Ishikawa (cell line): Measurements from ENCODE around the gene ZBTB44.

Source experiments
- CEBPB ChIP-seq: IDR thresholded peaks from 2 replicates; pipeline ENCODE4 v1.6.1; 2012
- CREB1 ChIP-seq: IDR thresholded peaks from 2 replicates; pipeline ENCODE4 v1.6.1; 2012; ENCODE audit warnings: low read depth
- EGR1 ChIP-seq: IDR thresholded peaks from 2 replicates; pipeline ENCODE4 v1.6.1; 2012
- EP300 ChIP-seq: IDR thresholded peaks from 2 replicates; pipeline ENCODE4 v1.6.1; 2012; ENCODE audit warnings: borderline replicate concordance
- FOXM1 ChIP-seq: IDR thresholded peaks from 2 replicates; pipeline ENCODE4 v1.6.1; 2012; ENCODE audit warnings: low read depth, borderline replicate concordance
- NFIC ChIP-seq: IDR thresholded peaks from 2 replicates; pipeline ENCODE4 v1.6.1; 2012
- RAD21 ChIP-seq: IDR thresholded peaks from 2 replicates; pipeline ENCODE4 v1.6.1; 2012; ENCODE audit warnings: low read depth
- TAF1 ChIP-seq: IDR thresholded peaks from 2 replicates; pipeline ENCODE4 v1.6.1; 2012; ENCODE audit warnings: low read depth, mild to moderate bottlenecking
- TCF12 ChIP-seq: IDR thresholded peaks from 2 replicates; pipeline ENCODE4 v1.6.1; 2012; ENCODE audit warnings: low read depth
- TEAD4 ChIP-seq: IDR thresholded peaks from 2 replicates; pipeline ENCODE4 v1.6.1; 2012
- YY1 ChIP-seq: IDR thresholded peaks from 2 replicates; pipeline ENCODE4 v1.6.1; 2012; ENCODE audit warnings: low read depth
- ZBTB7A ChIP-seq: IDR thresholded peaks from 2 replicates; pipeline ENCODE4 v1.6.1; 2012; ENCODE audit warnings: low read depth
- TF ChIP-seq, protein P1 (sequence below): IDR thresholded peaks from 2 replicates; pipeline ENCODE4 v1.6.1; 2012; ENCODE audit warnings: low read depth, mild to moderate bottlenecking
- TF ChIP-seq, protein P2 (sequence below): IDR thresholded peaks from 2 replicates; pipeline ENCODE4 v1.6.1; 2012
- TF ChIP-seq, protein P3 (sequence below): IDR thresholded peaks from 2 replicates; pipeline ENCODE4 v1.6.1; 2012

Gene ZBTB44

DNA sequence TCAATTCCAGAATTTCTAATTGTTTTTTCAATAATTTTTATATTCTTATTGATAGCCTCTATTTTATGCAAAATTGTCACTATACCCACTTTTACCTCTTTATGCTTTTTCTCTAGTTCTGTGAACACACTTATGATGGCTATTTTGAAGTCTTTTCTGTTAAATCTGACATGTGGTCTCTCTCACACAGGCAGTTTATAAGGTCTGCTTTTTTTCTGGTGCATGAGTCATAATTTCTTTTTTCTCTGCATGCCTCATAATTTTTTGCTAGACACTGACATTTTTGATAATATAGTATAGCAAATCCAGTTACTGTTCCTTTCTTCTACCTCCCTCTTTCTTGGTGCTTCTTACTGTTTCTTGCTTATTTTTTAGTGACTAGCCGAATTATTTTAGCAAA, 36.0 kb downstream of the ZBTB44 start:
- TF ChIP-seq TAF1 (no peak), ZBTB7A (no peak), RAD21 (no peak), EGR1 (no peak), CREB1 (no peak), FOXM1 (no peak), TCF12 (no peak), TEAD4 (no peak)
- TF ChIP-seq, protein P1, sequence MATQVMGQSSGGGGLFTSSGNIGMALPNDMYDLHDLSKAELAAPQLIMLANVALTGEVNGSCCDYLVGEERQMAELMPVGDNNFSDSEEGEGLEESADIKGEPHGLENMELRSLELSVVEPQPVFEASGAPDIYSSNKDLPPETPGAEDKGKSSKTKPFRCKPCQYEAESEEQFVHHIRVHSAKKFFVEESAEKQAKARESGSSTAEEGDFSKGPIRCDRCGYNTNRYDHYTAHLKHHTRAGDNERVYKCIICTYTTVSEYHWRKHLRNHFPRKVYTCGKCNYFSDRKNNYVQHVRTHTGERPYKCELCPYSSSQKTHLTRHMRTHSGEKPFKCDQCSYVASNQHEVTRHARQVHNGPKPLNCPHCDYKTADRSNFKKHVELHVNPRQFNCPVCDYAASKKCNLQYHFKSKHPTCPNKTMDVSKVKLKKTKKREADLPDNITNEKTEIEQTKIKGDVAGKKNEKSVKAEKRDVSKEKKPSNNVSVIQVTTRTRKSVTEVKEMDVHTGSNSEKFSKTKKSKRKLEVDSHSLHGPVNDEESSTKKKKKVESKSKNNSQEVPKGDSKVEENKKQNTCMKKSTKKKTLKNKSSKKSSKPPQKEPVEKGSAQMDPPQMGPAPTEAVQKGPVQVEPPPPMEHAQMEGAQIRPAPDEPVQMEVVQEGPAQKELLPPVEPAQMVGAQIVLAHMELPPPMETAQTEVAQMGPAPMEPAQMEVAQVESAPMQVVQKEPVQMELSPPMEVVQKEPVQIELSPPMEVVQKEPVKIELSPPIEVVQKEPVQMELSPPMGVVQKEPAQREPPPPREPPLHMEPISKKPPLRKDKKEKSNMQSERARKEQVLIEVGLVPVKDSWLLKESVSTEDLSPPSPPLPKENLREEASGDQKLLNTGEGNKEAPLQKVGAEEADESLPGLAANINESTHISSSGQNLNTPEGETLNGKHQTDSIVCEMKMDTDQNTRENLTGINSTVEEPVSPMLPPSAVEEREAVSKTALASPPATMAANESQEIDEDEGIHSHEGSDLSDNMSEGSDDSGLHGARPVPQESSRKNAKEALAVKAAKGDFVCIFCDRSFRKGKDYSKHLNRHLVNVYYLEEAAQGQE = no peak
- TF ChIP-seq, protein P2, sequence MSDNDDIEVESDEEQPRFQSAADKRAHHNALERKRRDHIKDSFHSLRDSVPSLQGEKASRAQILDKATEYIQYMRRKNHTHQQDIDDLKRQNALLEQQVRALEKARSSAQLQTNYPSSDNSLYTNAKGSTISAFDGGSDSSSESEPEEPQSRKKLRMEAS = no peak

DNA sequence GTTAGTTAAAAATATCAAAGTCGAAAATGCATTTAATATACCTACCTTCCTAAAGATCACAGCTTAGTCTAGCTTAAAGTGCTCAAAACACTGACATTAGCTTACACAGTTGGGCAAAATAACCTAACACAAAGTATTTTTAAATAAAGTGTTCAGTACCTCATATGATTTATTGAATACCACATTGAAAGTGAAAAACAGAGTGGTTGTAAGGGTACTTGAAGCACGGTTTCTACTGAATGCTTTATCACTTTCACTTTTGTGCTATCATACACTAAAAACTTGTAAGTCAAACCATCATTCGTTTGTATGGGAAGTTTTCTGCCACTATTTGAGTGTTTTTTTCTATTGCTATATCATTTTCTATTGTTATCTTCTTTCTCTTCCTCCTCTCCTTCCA, 36.6 kb downstream of the ZBTB44 start:
- TF ChIP-seq EP300 = no peak
- TF ChIP-seq CREB1 = no peak
- no peak for TF ChIP-seq NFIC
- no peak for TF ChIP-seq RAD21
- TF ChIP-seq YY1 = no peak
- no peak for TF ChIP-seq TCF12
- TF ChIP-seq TEAD4 = no peak
- no peak for TF ChIP-seq ZBTB7A
- TF ChIP-seq FOXM1 = no peak
- TF ChIP-seq CEBPB = no peak
- no peak for TF ChIP-seq TAF1
- no peak for TF ChIP-seq EGR1
- TF ChIP-seq, protein P2 = no peak
- TF ChIP-seq, protein P3, sequence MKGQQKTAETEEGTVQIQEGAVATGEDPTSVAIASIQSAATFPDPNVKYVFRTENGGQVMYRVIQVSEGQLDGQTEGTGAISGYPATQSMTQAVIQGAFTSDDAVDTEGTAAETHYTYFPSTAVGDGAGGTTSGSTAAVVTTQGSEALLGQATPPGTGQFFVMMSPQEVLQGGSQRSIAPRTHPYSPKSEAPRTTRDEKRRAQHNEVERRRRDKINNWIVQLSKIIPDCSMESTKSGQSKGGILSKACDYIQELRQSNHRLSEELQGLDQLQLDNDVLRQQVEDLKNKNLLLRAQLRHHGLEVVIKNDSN = no peak
- TF ChIP-seq, protein P1 = no peak

DNA sequence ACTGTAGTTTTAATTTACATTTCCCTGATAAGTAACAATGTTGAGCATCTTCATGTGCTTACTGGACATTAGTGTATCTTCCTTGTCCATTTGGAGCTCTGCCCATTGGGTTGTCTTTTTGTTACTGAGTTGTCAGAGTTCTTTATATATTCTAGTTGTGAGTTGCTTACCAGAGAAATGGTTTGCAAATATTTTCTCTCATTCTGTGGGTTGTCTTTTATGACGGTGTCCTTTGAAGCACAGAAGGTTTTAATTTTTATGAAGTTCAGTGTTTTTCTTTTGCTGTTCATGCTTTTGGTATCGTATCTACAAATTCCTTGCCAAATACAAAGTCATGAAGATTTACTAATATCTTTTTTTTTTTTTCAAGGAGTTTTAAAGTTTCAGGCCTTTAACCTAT, 42.4 kb downstream of the ZBTB44 start:
- TF ChIP-seq EGR1 = no peak
- no peak for TF ChIP-seq TEAD4
- no peak for TF ChIP-seq CREB1
- TF ChIP-seq EP300 = no peak
- no peak for TF ChIP-seq NFIC
- TF ChIP-seq, protein P2 = no peak
- no peak for TF ChIP-seq YY1
- no peak for TF ChIP-seq ZBTB7A
- TF ChIP-seq, protein P3 = no peak
- TF ChIP-seq TCF12 = no peak
- TF ChIP-seq CEBPB = no peak
- no peak for TF ChIP-seq RAD21
- TF ChIP-seq FOXM1 = no peak
- TF ChIP-seq, protein P1 = no peak
- TF ChIP-seq TAF1 = no peak

DNA sequence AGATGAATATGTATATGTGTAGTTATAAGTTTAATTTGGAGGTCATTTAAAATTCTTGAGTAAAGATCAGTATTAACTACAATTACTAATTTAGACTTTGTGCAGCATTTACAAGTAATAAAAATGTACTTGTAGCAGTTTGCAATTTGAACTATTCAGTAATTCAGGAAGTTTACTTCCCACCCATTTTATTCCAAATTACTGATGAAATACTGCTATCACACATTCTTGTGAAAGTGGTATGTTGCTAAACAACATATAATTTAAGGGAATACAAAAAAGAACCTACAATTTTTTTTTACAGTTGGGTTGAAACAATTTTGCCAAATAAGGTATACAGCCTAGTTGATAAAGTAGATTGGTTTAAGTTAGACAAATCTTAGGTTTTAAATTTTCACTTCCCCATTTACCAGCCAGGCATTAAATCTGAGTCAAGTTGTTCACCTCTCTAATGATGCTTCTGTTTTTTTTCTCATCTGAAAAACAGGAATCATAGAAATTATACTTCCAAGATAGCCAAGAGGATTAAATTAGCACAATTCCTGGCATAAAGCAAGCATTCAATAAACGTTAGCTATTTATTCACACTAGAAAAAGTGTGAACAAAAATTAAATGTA, 45.3 kb downstream of the ZBTB44 start:
- TF ChIP-seq RAD21 (no peak), FOXM1 (no peak), CREB1 (no peak), CEBPB (no peak), TAF1 (no peak), ZBTB7A (no peak), TEAD4 (no peak)
- TF ChIP-seq, protein P1 = no peak
